Suprapubic skin (tissue), 4 donors: Measurements from ENCODE around the gene DYNC2H1.

Source experiments
- CTCF ChIP-seq, 2 donors: fragments of 200-600 bp in 1 of 2; fragments of 450-650 bp in 1 of 2; sonication (generic) in 1 of 2; IDR thresholded peaks; one replicate each; pipeline ENCODE4 v1.5.1; 2016 to 2019; ENCODE audit warnings: antibody characterized with exemption in 2 of 2, mild to moderate bottlenecking in 1 of 2, moderate library complexity in 1 of 2
- EP300 ChIP-seq: sonication (generic); formaldehyde crosslinking; IDR thresholded peaks from one replicate; pipeline ENCODE4 v1.6.1; 2017; ENCODE audit warnings: antibody characterized with exemption
- POLR2A ChIP-seq, 2 donors: fragments of 450-650 bp; IDR thresholded peaks; one replicate each; pipeline ENCODE4 v1.6.1; 2017; ENCODE audit warnings: antibody characterized with exemption in 2 of 2, mild to moderate bottlenecking in 2 of 2, moderate library complexity in 2 of 2
- POLR2AphosphoS5 ChIP-seq, 3 donors: sonication (generic); formaldehyde crosslinking; IDR thresholded peaks; one replicate each; pipeline ENCODE4 v1.6.1; 2017; ENCODE audit warnings: antibody characterized with exemption in 3 of 3

- TF ChIP-seq CTCF (IDR thresholded peaks at IDR 0.05): no peak
- no peak for TF ChIP-seq POLR2A (IDR thresholded peaks at IDR 0.05)
- no peak for TF ChIP-seq POLR2AphosphoS5 (IDR thresholded peaks at IDR 0.05)
- TF ChIP-seq EP300: no peak
These were observed 175.0 kb downstream of the DYNC2H1 start for GRCh38 chr11:103284260-103284659.
